Stimulated activated CD8-positive, alpha-beta memory T cell treated with anti-CD3 and anti-CD28 coated beads, Interleukin-2, amount 100 ng/mL, for 48 hours (primary cell): Measurements from ENCODE around the gene EEIG1.

Experiments
- DNase-seq, 2 donors: peaks; one replicate each; pipeline ENCODE4 v3.0.0-alpha.2; 2020; ENCODE audit warnings: low read depth in 2 of 2

The EEIG1 gene

GRCh38 chr9:127959841-127960409 is 20.9 kb downstream of the EEIG1 start:
- DNase-seq = no peak

GRCh38 chr9:127959398-127959797 is 21.4 kb downstream of the EEIG1 start:
- DNase-seq = no peak

- DNase-seq = no peak
Observed at GRCh38 chr9:127958728-127959127, 22.1 kb downstream of the EEIG1 start.

- DNase-seq = peak; percentile 67 to 79
Observed at GRCh38 chr9:127955294-127956015, 25.3 kb downstream of the EEIG1 start.

GRCh38 chr9:127954831-127955293 is 25.9 kb downstream of the EEIG1 start:
- no peak for DNase-seq

GRCh38 chr9:127953768-127954505 is 26.9 kb downstream of the EEIG1 start:
- DNase-seq = no peak

- DNase-seq = no peak
Observed at GRCh38 chr9:127953154-127953553, 27.6 kb downstream of the EEIG1 start.

- DNase-seq = no peak
Observed at GRCh38 chr9:127950513-127951289, 30.1 kb downstream of the EEIG1 start.

GRCh38 chr9:127949827-127950512 is 30.8 kb downstream of the EEIG1 start:
- DNase-seq = no peak

- no peak for DNase-seq
Observed at GRCh38 chr9:127947841-127948710, 32.7 kb downstream of the EEIG1 start.

GRCh38 chr9:127946728-127947127 is 34.1 kb downstream of the EEIG1 start:
- no peak for DNase-seq

GRCh38 chr9:127945942-127946341 is 34.8 kb downstream of the EEIG1 start:
- no peak for DNase-seq

GRCh38 chr9:127945338-127945737 is 35.5 kb downstream of the EEIG1 start:
- no peak for DNase-seq

GRCh38 chr9:127944586-127945218 is 36.1 kb downstream of the EEIG1 start:
- DNase-seq = no peak

- peak; percentile 74 to 79 for DNase-seq
Observed at GRCh38 chr9:127943731-127944144, 37.1 kb downstream of the EEIG1 start.

- no peak for DNase-seq
Observed at GRCh38 chr9:127943011-127943662, 37.7 kb downstream of the EEIG1 start.

GRCh38 chr9:127942216-127943010 is 38.4 kb downstream of the EEIG1 start:
- no peak for DNase-seq

- no peak for DNase-seq
Observed at GRCh38 chr9:127941961-127942215, 38.9 kb downstream of the EEIG1 start.
